NOMO-1 treated with DMSO at 0.1 percent for 48 hours (cell line): ENCODE measurements around the gene NEUROD4.
A peak's percentile ranks its signal among the peaks of the same experiment; 100 is the strongest.

Source experiments
- DNase-seq: peaks from one replicate; lab custom pipeline; 2025; ENCODE audit not compliant: unreplicated experiment; lab: John Stamatoyannopoulos, UW

NEUROD4 gene

GRCh38 chr12:55058082-55058481 lies 38.3 kb downstream of the NEUROD4 start:
- no peak for DNase-seq

- no peak for DNase-seq
Measured at GRCh38 chr12:55058776-55059175, 39.0 kb downstream of the NEUROD4 start.

DNA sequence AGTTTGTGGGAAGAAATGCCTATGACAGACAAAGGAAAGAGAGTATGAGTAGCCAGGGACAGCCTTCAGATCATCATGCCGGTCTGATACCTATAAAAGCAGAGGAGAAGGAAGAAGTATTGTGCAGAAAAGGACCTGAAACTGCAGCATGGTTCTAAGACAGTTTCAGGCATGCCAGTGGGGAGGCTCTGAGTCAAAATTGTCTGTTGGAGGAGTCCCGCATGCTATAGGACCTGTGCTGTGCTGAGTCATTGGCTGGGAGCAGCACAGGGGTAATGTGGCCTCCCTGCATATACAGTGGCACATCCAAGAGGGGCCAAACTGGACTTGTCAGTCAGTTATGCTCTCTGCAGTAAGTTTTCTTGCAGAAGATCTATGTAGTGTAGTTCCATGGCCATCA lies 40.7 kb downstream of the NEUROD4 start:
- DNase-seq: peak; percentile 86

- DNase-seq: no peak
Measured at GRCh38 chr12:55061024-55061423, 41.2 kb downstream of the NEUROD4 start.

DNA sequence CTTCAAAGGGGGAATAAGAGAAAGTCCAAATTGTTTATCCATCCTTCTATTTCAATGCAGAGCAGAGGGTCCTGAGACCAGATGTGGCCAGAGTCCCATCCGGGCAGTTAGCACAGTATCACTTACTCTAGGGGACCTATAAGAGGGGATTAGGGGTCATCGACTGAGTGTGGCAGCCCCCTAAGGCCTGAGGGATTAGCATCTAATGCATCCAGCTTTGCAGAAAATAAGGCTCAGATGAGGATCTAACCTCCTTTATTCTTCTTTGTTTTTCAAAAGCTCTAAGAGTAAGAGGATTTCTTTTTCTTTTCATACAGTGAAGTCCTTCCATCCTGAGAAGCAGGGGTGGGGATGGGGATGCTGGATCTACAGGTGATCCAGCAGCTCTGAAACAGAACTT lies 43.5 kb downstream of the NEUROD4 start:
- DNase-seq: no peak

DNA sequence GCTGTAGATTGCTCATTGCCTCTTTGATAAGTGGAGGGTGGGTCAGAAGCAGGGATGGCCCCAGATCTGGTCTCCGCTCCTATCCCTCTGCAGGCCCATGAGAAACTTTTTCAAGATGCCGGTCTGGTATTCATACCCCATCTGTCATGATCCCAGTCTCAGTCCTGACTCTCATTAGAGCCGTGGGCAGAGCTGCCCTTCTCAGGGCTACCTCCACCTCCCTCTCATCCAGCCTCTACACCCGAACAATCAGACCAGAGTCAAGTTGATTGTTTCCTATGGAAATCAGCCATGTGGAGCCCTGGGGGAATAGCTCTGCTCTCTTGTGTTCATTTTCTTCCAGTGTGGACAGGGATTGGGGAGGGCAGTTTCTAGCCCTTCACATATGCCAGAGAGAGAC lies 45.8 kb downstream of the NEUROD4 start:
- DNase-seq: no peak

DNA sequence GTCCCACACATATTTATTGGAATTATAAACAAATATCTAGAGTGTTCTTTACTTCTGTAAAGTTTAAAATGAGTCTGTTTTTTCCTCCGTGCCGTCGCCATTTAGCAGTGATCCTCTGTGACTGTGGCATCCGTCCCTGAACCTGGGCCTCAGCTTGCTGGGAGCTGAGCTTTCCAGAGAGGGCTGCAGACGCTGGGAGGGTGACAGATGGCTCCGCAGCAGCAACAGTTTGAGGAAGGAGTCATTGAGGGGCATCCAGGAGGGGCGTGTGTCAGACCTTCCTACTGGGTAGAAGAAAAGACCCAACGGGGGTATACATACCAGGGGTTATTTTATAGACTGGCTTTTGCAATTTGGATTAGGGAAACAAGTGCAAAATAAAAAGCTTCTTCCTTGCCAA lies 47.9 kb downstream of the NEUROD4 start:
- DNase-seq: no peak

GRCh38 chr12:55068416-55069010 lies 48.7 kb downstream of the NEUROD4 start:
- peak; percentile 55 for DNase-seq

- DNase-seq: peak; percentile 37
Measured at GRCh38 chr12:55072083-55072482, 52.3 kb downstream of the NEUROD4 start.

DNA sequence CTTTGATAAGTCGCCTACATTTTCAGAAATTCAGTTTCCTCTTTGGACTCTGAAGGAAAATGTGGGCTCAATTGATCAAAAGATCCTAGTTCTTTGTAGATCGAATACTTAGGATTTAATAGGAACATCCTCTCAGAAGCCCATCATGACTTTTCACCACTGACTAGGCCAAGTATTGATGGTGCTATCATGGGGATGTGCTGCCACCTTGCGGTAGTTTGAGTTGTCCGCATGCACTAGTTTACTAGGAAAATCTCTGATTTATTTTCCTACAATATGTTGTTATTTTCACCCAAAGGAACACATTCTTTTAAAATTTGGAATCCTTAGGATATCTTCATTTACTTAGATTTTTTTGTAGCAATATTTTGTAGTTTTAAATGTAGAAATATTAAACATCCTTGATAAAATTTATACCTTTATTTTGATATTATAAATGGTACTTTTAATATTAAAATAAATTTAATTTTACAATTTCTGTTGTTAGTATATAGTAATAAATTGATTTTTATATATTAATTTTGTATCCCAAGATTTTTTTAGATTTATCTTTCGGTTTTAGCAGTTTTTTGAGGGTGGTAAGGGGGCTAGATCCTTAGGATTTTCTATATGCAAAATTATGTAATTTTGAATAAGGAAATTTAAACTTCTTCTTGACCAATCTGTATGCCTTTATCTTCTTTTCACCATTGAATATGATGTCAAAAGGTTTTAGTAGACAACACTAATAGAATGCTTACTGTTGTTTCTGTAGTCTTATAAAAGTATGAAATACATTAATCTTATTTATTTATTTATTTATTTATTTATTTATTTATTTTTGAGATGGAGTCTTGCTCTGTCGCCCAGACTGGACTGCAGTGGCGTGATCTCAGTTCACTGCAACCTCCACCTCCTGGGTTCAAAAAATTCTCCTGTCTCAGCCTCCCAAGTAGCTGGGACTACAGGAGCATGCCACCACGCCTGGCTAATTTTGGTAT lies 53.6 kb downstream of the NEUROD4 start:
- DNase-seq: peak; percentile 49

DNA sequence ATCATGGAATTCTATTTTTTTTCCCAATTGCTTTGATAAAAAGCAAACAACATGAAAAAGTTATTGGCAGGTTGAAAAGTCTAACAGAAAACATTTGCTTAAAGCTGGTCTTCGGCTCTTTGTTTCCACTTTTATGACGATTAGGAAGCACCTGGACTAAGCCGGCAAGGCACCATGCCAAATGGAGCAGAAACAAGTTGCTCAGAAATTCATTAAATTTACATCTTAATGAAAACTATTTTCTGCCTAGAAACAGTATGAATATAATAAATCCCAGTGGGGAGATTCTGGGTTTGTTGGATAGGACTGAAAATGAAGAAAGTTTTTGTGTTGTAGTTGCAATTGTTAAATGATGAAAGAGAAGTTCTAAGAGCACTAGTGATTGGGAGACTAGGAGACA lies 55.0 kb downstream of the NEUROD4 start:
- no peak for DNase-seq
